ENCODE results near the gene SLX4IP. TPM values are rescaled to one million over a fixed set of nuclear protein-coding genes. Genes with fewer than 3 reads are reported as not detected.
A peak's percentile ranks its signal among the peaks of the same experiment; 100 is the strongest.

The SLX4IP gene
- total and polyA plus RNA-seq, 2 donors (not counting 1 experiment from before 2014, with no cell fraction given) = 2.0 to 8.1 TPM

GRCh38 chr20:10634211-10634610, 199.1 kb downstream of the SLX4IP start:
- Histone ChIP-seq H3K36me3 (replicated peaks in 1 of 2; ENCODE audit: control extremely low read depth in 1 of 2, control insufficient read depth in 1 of 2, extremely low read depth in 1 of 2, insufficient read depth in 2 of 2, low read length in 1 of 2) (no peaks in the 10 kb centered on the region), H3K9me3 (ENCODE audit: control extremely low read depth in 1 of 3, control insufficient read depth in 2 of 3, insufficient read depth in 1 of 3, low read length in 2 of 3) (no peaks in the 10 kb centered on the region), H3K9ac (ENCODE audit: low read length) (no peak overlapping the region), H3K27ac (ENCODE audit: low read length in 2 of 2) (no peak overlapping the region), H3K79me2 (ENCODE audit: control insufficient read depth, insufficient read depth, low read length) (no peaks in the 10 kb centered on the region), H3K4me2 (replicated peaks; ENCODE audit: low read depth, low read length, poor library complexity, severe bottlenecking) (peak overlapping the region; percentile 9), H3K4me3 (ENCODE audit: control extremely low read depth in 1 of 5, extremely low read depth in 1 of 5, insufficient read depth in 1 of 5, low read depth in 2 of 5, low read length in 4 of 5) (peak overlapping the region in 1 of 5 experiments; percentile 31), H3K4me1 (ENCODE audit: control insufficient read depth in 2 of 2, insufficient read depth in 2 of 2, low read length in 2 of 2) (peaks cover 16 to 19% of the 10 kb centered on the region in 2 donors), H3K27me3 (replicated peaks in 1 of 4; ENCODE audit: control extremely low read depth in 1 of 4, control insufficient read depth in 3 of 4, insufficient read depth in 4 of 4, low read length in 3 of 4) (no peaks in the 10 kb centered on the region), H4K20me1 (ENCODE audit: control insufficient read depth, insufficient read depth, low read length, poor library complexity, severe bottlenecking) (no peaks in the 10 kb centered on the region), H2AFZ (ENCODE audit: insufficient read depth, low read depth, low read length, poor library complexity, severe bottlenecking) (no peak overlapping the region)
- no peak for TF ChIP-seq EZH2 (IDR thresholded peaks at IDR 0.05; ENCODE audit: borderline replicate concordance, insufficient read depth, low read depth, low read length, poor library complexity, severe bottlenecking)
- intact Hi-C loops (cut with micrococcal nuclease) = no loop called here
- ATAC-seq (ENCODE audit: low read depth) = peak; percentile 58
- DNase-seq = peak; percentile 19
- Mint-ChIP-seq H3K4me1 (peaks cover 23% of the 10 kb centered on the region), H3K27me3 (no peaks in the 10 kb centered on the region), H3K27ac (no peak overlapping the region), H3K9me3 (ENCODE audit: insufficient read depth) (no peaks in the 10 kb centered on the region), H3K4me3 (peak overlapping the region; percentile 33)
- ChIA-PET POLR2A (no interaction called here), CTCF (no interaction called here)
- WGBS (ENCODE audit: insufficient coverage) = 10% methylated on average over 3 of the region's 5 CpGs

GRCh38 chr20:10634683-10635411, 199.7 kb downstream of the SLX4IP start:
- Histone ChIP-seq H3K9me3 (ENCODE audit: control extremely low read depth in 1 of 3, control insufficient read depth in 2 of 3, insufficient read depth in 1 of 3, low read length in 2 of 3) (no peaks in the 10 kb centered on the region), H3K9ac (ENCODE audit: low read length) (no peak overlapping the region), H3K4me3 (ENCODE audit: control extremely low read depth in 1 of 5, extremely low read depth in 1 of 5, insufficient read depth in 1 of 5, low read depth in 2 of 5, low read length in 4 of 5) (no peak overlapping the region), H3K27me3 (replicated peaks in 1 of 4; ENCODE audit: control extremely low read depth in 1 of 4, control insufficient read depth in 3 of 4, insufficient read depth in 4 of 4, low read length in 3 of 4) (no peaks in the 10 kb centered on the region), H3K27ac (ENCODE audit: low read length in 2 of 2) (no peak overlapping the region), H3K36me3 (replicated peaks in 1 of 2; ENCODE audit: control extremely low read depth in 1 of 2, control insufficient read depth in 1 of 2, extremely low read depth in 1 of 2, insufficient read depth in 2 of 2, low read length in 1 of 2) (no peaks in the 10 kb centered on the region), H2AFZ (ENCODE audit: insufficient read depth, low read depth, low read length, poor library complexity, severe bottlenecking) (no peak overlapping the region), H4K20me1 (ENCODE audit: control insufficient read depth, insufficient read depth, low read length, poor library complexity, severe bottlenecking) (no peaks in the 10 kb centered on the region), H3K4me2 (replicated peaks; ENCODE audit: low read depth, low read length, poor library complexity, severe bottlenecking) (peak overlapping the region; percentile 9), H3K4me1 (ENCODE audit: control insufficient read depth in 2 of 2, insufficient read depth in 2 of 2, low read length in 2 of 2) (peaks cover 16 to 19% of the 10 kb centered on the region in 2 donors), H3K79me2 (ENCODE audit: control insufficient read depth, insufficient read depth, low read length) (no peaks in the 10 kb centered on the region)
- ChIA-PET CTCF (no interaction called here), POLR2A (no interaction called here)
- Mint-ChIP-seq H3K27me3 (no peaks in the 10 kb centered on the region), H3K27ac (no peak overlapping the region), H3K9me3 (ENCODE audit: insufficient read depth) (no peaks in the 10 kb centered on the region), H3K4me1 (peaks cover 23% of the 10 kb centered on the region), H3K4me3 (no peak overlapping the region)
- ATAC-seq (ENCODE audit: low read depth) (no peak), DNase-seq (no peak)
- intact Hi-C loops (cut with micrococcal nuclease) = no loop called here
- TF ChIP-seq, protein P1, sequence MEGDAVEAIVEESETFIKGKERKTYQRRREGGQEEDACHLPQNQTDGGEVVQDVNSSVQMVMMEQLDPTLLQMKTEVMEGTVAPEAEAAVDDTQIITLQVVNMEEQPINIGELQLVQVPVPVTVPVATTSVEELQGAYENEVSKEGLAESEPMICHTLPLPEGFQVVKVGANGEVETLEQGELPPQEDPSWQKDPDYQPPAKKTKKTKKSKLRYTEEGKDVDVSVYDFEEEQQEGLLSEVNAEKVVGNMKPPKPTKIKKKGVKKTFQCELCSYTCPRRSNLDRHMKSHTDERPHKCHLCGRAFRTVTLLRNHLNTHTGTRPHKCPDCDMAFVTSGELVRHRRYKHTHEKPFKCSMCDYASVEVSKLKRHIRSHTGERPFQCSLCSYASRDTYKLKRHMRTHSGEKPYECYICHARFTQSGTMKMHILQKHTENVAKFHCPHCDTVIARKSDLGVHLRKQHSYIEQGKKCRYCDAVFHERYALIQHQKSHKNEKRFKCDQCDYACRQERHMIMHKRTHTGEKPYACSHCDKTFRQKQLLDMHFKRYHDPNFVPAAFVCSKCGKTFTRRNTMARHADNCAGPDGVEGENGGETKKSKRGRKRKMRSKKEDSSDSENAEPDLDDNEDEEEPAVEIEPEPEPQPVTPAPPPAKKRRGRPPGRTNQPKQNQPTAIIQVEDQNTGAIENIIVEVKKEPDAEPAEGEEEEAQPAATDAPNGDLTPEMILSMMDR (IDR thresholded peaks at IDR 0.05) = no peak
- TF ChIP-seq EZH2 (IDR thresholded peaks at IDR 0.05; ENCODE audit: borderline replicate concordance, insufficient read depth, low read depth, low read length, poor library complexity, severe bottlenecking) = no peak
- 80% methylated on average over 11 of the region's 11 CpGs for WGBS (ENCODE audit: insufficient coverage)

Measured in B cell (primary cell).